Panc1 (cell line): Measurements from ENCODE around the gene PHLDB2. TPM values are rescaled to one million over a fixed set of nuclear protein-coding genes. Genes with fewer than 3 reads are reported as not detected.

Experiments used
- ATAC-seq: fragments of 200-7000 bp; cut with Tn5 transposase; 2 replicates; pipeline ENCODE4 v1.9.1; 2020; ENCODE audit warnings: mild to moderate bottlenecking, moderate library complexity
- BruUV-seq: library from RNA; stranded (reverse); fragments of 400-500 nt; replicated peaks from 2 replicates; lab custom pipeline; 2021; lab: Mats Ljungman, UMichigan
- CTCF ChIA-PET: fragments of 300-600 bp; sonication (Branson Sonifier 250); formaldehyde crosslinking; loops from one replicate; lab custom pipeline; 2022; ENCODE audit warnings: antibody characterized with exemption; lab: Charles Lee
- POLR2A ChIA-PET: fragments of 300-600 bp; sonication (Branson Sonifier 250); formaldehyde crosslinking; loops from one replicate; lab custom pipeline; 2022; ENCODE audit warnings: antibody characterized with exemption; lab: Charles Lee
- DNase-seq: peaks from one replicate; pipeline ENCODE4 v3.0.0-alpha.2; 2010; ENCODE audit warnings: low read depth, low spot score
- H3K27ac ChIP-seq: 2 replicates; pipeline ENCODE4 v1.5.1; 2011; ENCODE audit warnings: mild to moderate bottlenecking, low read length, inconsistent platforms
- H3K27me3 ChIP-seq: fragments of 200-500 bp; sonication (Bioruptor generic); 2 replicates; pipeline ENCODE4 v1.6.0; 2014; ENCODE audit warnings: low read length, inconsistent platforms; ENCODE audit not compliant: control insufficient read depth, insufficient read depth
- H3K36me3 ChIP-seq: fragments of 200-500 bp; sonication (Bioruptor generic); 2 replicates; pipeline ENCODE4 v1.5.1; 2014; ENCODE audit warnings: inconsistent platforms, mild to moderate bottlenecking, low read length, moderate library complexity; ENCODE audit not compliant: control insufficient read depth, insufficient read depth
- H3K4me1 ChIP-seq: 2 replicates; pipeline ENCODE4 v1.5.1; 2011; ENCODE audit warnings: inconsistent platforms, mild to moderate bottlenecking, low read length, moderate library complexity; ENCODE audit not compliant: control insufficient read depth, insufficient read depth
- H3K4me3 ChIP-seq, 2 experiments: 2 replicates each; pipeline ENCODE4 v1.5.1; 2011 to 2012; ENCODE audit warnings: low read depth in 2 of 2, low read length in 2 of 2, mild to moderate bottlenecking in 2 of 2, inconsistent platforms in 1 of 2, moderate library complexity in 1 of 2
- H3K9me3 ChIP-seq: fragments of 200-500 bp; sonication (Bioruptor generic); 2 replicates; pipeline ENCODE4 v1.5.1; 2014; ENCODE audit warnings: low read depth, mild to moderate bottlenecking, inconsistent platforms, low read length, moderate library complexity; ENCODE audit not compliant: control insufficient read depth, insufficient read depth
- CTCF ChIP-seq: fragments of 450-650 bp; IDR thresholded peaks from 2 replicates; pipeline ENCODE4 v1.5.1; 2017; ENCODE audit warnings: mild to moderate bottlenecking
- POLR2AphosphoS5 ChIP-seq: IDR thresholded peaks from 2 replicates; pipeline ENCODE4 v1.6.1; 2012; ENCODE audit warnings: mild to moderate bottlenecking, low read depth, low read length, moderate library complexity
- REST ChIP-seq, 2 experiments: IDR thresholded peaks; 2 replicates each; pipeline ENCODE4 v1.6.1; 2011 to 2012; ENCODE audit warnings: low read depth in 2 of 2, control low read depth in 1 of 2, low read length in 1 of 2, mild to moderate bottlenecking in 1 of 2, moderate library complexity in 1 of 2; ENCODE audit not compliant: insufficient read depth in 1 of 2
- SIN3A ChIP-seq: IDR thresholded peaks from 2 replicates; pipeline ENCODE4 v1.6.1; 2012; ENCODE audit warnings: low read depth, mild to moderate bottlenecking, low read length, moderate library complexity, borderline replicate concordance; ENCODE audit not compliant: insufficient read depth
- TCF7L2 ChIP-seq: IDR thresholded peaks from 2 replicates; pipeline ENCODE4 v1.6.1; 2011; ENCODE audit warnings: mild to moderate bottlenecking, low read depth, low read length, inconsistent platforms
- in situ Hi-C: cut with HindIII; loops from 2 replicates; pipeline ENCODE4 v1.10.0; 2016; ENCODE audit warnings: low sequenced_read_pairs, low pct_unique_long_range_greater_than_20kb
- intact Hi-C: fragments of 100-400 bp; cut with micrococcal nuclease; formaldehyde crosslinking; loops from one replicate; pipeline ENCODE4 v1.10.0; 2022; ENCODE audit not compliant: unreplicated experiment
- total RNA-seq: library from RNA; stranded (reverse); gene quantifications from one replicate; pipeline ENCODE4 v1.2.1, GENCODE V29; 2021; ENCODE audit not compliant: unreplicated experiment

Gene PHLDB2
- total RNA-seq, 1 experiment from 2014 or later, result 11.3 TPM

GRCh38 chr3:111956449-111956848 lies 97.4 kb downstream of the PHLDB2 start:
- CTCF ChIA-PET, result no interaction called here
- no TSS peak for BruUV-seq
- in situ Hi-C loops, result no loop called here

GRCh38 chr3:111956995-111957734 lies 98.1 kb downstream of the PHLDB2 start:
- ChIA-PET POLR2A (no interaction called here), CTCF (interaction anchor here (0.6 kb wide), 1 partner anchor 62 kb away, joined by 3 read pairs; no protein-coding TSS in a partner anchor)
- no TSS peak for BruUV-seq
- H3K27ac ChIP-seq, result no peak overlapping the region
- in situ Hi-C loops (no loop called here), intact Hi-C loops (no loop called here)
- H3K4me1 ChIP-seq, result no peaks in the 10 kb centered on the region
- TF ChIP-seq CTCF, result no peak
- no peak for TF ChIP-seq POLR2AphosphoS5
- no peak for TF ChIP-seq TCF7L2
- H3K9me3 ChIP-seq, result no peaks in the 10 kb centered on the region
- DNase-seq (no peak), ATAC-seq (no peak)
- no peaks in the 10 kb centered on the region for H3K27me3 ChIP-seq
- H3K36me3 ChIP-seq, result no peaks in the 10 kb centered on the region
- H3K4me3 ChIP-seq, result no peak overlapping the region

More at GRCh38 chr3:111956449-111956848, 97.4 kb downstream of the PHLDB2 start:
- intact Hi-C loops, result no loop called here
- TF ChIP-seq POLR2AphosphoS5, result no peak
- TF ChIP-seq SIN3A, result no peak
- TF ChIP-seq TCF7L2, result no peak
- no peak overlapping the region for H3K27ac ChIP-seq
- no peaks in the 10 kb centered on the region for H3K36me3 ChIP-seq
- DNase-seq, result no peak
- H3K4me3 ChIP-seq, result no peak overlapping the region
- no peaks in the 10 kb centered on the region for H3K27me3 ChIP-seq
- no peaks in the 10 kb centered on the region for H3K4me1 ChIP-seq
- POLR2A ChIA-PET, result no interaction called here
- H3K9me3 ChIP-seq, result no peaks in the 10 kb centered on the region
- no peak for ATAC-seq

- Histone ChIP-seq H3K9me3 (no peaks in the 10 kb centered on the region), H3K27ac (no peak overlapping the region), H3K36me3 (no peaks in the 10 kb centered on the region), H3K4me3 (no peak overlapping the region), H3K27me3 (no peaks in the 10 kb centered on the region), H3K4me1 (0 out of 2 replicates have a peak, but pooled peaks cover 2% of the 10 kb centered on the region)
- no peak for TF ChIP-seq REST (IDR thresholded peaks at IDR 0.05; ENCODE audit: insufficient read depth in 1 of 2, low read depth in 2 of 2, low read length in 1 of 2)
- intact Hi-C loops, result no loop called here
- in situ Hi-C loops, result no loop called here
- DNase-seq (no peak), ATAC-seq (no peak)
- ChIA-PET CTCF (no interaction called here), POLR2A (no interaction called here)
- BruUV-seq, result no TSS peak
Measured at GRCh38 chr3:111961461-111962164, 102.5 kb downstream of the PHLDB2 start.
